GM10266 (cell line): ENCODE data around the gene RAMAC.

Experiments
- DNase-seq: peaks from one replicate; pipeline ENCODE4 v3.0.0; 2012; ENCODE audit errors: extremely low spot score
- CTCF ChIP-seq: IDR thresholded peaks from 2 replicates; pipeline ENCODE4 v1.5.1; 2012; ENCODE audit warnings: mild to moderate bottlenecking, low read depth; ENCODE audit not compliant: control insufficient read depth, insufficient read depth; ENCODE audit errors: missing control alignments

Gene RAMAC

GRCh38 chr15:82944821-82945220, 41.2 kb upstream of the RAMAC start:
- TF ChIP-seq CTCF, result no peak
- no peak for DNase-seq

GRCh38 chr15:82945326-82945725, 40.7 kb upstream of the RAMAC start:
- no peak for TF ChIP-seq CTCF
- no peak for DNase-seq

- no peak for TF ChIP-seq CTCF
- DNase-seq, result no peak
Measured at GRCh38 chr15:82946155-82946701, 39.8 kb upstream of the RAMAC start.

- TF ChIP-seq CTCF, result no peak
- peak; percentile 59 for DNase-seq
Measured at GRCh38 chr15:82950295-82950694, 35.7 kb upstream of the RAMAC start.

- no peak for TF ChIP-seq CTCF
- peak; percentile 72 for DNase-seq
Measured at GRCh38 chr15:82950746-82951370, 35.2 kb upstream of the RAMAC start.

GRCh38 chr15:82951472-82952157, 34.4 kb upstream of the RAMAC start:
- peak; percentile 33 for DNase-seq
- no peak for TF ChIP-seq CTCF

GRCh38 chr15:82952158-82953081, 33.6 kb upstream of the RAMAC start, which contains the start of gene HOMER2:
Gene HOMER2, minus strand, starts transcription at chr15:82952720. Its CDS starts 185 bp downstream, at chr15:82952535.
- TF ChIP-seq CTCF, result no peak
- DNase-seq, result peak; percentile 61
